ENCODE results near the gene ROM1.
A peak's percentile ranks its signal among the peaks of the same experiment; 100 is the strongest.
"Not testable (repeated sequence)": the region's sequence is repeated elsewhere in the genome, so short reads cannot be mapped to it uniquely, and the experiment has no call there.

ROM1 gene

DNA sequence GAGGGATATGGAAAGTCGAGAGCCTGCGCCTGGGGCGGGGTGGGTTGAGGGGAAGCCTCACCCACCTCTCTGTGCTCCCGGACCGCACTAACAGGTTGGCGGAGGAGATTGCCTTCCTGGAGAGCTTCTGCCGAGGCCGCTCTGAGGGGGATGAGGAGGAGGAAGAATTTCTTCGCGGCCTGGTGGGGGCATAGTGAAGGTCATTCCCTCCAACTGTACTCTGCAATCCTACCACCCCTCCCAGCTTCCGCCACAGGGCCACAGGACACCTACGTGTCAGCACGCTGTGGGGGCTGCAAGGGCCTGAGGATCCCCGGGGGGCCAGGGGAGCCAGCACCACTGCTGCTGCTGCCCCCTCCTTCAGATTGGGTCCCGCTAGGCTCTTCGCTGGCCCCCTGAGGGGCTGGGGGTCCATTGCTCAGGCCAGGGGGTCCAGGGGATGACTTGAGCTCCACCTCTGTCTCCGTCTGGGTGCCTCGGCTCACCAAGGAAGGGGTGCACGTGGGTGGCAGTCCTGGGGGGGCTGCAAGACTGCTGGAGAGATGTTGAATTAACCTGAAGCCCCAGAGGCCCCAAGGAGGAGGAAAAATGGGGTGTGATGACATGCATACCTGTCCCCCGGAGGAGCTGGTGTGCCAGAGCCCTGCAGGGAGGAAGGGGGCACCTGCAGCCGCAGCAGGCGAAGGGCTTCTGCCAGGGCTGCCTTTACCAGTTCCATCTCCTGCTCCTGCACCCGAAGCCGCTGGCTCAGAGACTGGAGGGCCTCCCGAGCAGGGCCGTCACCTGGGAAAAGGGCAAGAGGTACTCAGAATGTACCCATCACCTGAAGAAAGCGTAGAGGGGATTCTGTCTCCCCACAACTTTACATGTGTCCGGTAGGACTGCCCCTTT, 2.0 kb upstream of the ROM1 start:
- DNase-seq = no peak

DNA sequence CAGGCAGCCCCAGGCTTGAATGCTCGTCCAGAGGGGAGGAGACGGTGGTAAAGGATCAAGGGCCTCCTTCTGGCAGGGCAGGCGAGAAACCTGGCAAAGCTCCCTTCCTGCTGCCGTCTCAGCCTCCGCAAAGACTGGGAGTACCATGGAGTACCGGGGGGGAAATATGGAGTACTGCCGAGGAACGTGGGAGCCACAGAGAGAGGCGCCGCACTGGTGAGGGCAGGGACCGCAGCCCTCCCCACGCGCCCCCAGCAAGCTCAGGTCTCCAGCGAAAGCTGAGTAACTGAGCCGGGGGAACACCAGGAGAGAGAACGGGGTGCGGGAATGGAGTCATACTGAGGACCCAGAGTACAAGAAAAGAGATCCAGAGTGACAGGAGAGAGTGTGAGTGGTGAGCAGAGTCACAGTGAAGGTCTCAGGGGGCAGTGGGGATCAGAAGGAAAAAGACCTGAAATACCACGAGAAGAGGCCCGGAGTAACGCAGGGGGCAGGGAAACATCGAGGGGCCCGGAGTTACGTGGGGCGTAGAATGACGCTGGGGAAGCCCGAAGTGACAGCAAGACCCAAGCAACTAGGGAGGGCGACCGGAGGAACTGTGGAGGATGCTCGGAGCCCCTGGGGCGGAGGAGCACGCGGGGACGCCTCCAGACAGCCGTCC, 1.2 kb upstream of the ROM1 start:
- peak; percentile 42 for DNase-seq

DNA sequence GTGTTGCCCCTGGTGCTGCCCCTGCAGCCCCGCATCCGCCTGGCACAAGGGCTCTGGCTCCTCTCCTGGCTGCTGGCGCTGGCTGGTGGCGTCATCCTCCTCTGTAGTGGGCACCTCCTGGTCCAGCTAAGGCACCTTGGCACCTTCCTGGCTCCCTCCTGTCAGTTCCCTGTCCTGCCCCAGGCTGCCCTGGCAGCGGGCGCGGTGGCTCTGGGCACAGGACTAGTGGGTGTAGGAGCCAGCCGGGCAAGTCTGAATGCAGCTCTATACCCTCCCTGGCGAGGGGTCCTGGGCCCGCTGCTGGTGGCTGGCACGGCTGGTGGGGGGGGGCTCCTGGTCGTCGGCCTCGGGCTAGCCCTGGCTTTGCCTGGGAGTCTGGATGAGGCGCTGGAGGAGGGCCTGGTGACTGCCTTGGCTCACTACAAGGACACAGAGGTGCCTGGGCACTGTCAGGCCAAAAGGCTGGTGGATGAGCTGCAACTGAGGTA, 278 bp downstream of the ROM1 start:
- DNase-seq = no peak

DNA sequence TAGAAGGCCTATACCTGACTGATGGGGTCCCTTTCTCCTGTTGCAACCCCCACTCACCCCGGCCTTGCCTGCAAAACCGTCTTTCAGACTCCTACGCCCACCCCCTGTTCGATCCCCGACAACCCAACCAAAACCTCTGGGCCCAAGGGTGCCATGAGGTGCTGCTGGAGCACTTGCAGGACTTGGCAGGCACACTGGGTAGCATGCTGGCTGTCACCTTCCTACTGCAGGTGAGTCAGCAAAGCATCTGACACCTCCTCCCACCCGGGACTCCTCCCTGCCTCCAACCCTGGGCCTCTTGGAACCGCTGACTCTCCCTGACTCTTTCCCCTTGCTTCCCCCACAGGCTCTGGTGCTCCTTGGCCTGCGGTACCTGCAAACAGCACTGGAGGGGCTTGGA, 1.2 kb downstream of the ROM1 start:
- DNase-seq = no peak

DNA sequence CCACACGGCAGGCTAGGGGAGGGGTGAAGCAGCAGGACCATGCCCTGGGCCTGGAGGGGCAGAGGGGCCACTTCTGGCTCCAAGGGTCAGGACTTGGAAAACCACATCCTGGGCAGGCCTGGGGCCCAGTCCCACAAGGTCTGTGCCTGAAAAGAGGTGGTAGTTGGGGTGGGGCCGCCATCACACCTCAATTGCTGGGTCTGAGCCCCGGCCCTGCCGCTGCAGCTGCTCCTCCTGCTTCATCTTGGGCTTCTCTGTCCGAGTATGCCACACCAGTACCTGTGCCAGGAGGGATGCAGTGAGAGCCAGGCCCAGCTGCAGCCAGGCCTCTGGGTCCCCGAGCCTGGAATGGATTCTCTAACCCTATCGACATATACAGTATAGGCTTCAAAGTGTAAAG, 2.5 kb downstream of the ROM1 start:
- DNase-seq = no peak

DNA sequence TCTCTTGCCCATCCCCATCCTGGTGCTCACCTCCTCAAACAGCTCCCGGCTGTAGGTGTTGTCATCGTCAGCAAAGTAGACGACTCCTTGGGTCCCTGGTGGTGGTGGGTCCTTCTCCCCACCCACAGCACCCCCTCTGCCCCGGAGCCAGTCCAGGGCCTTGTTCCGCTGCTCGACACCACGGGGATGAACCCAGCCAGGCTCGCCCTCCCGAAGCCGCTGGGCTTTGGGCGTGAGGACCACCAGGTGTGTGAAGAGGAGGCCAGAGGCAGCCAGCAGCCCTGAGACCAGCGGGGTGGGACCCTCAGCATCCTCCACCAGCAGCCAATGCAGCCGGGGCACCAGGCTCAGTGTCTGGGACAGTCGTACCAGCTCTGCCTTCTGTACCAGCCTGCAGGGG, 3.9 kb downstream of the ROM1 start:
- DNase-seq = not testable (repeated sequence)

DNA sequence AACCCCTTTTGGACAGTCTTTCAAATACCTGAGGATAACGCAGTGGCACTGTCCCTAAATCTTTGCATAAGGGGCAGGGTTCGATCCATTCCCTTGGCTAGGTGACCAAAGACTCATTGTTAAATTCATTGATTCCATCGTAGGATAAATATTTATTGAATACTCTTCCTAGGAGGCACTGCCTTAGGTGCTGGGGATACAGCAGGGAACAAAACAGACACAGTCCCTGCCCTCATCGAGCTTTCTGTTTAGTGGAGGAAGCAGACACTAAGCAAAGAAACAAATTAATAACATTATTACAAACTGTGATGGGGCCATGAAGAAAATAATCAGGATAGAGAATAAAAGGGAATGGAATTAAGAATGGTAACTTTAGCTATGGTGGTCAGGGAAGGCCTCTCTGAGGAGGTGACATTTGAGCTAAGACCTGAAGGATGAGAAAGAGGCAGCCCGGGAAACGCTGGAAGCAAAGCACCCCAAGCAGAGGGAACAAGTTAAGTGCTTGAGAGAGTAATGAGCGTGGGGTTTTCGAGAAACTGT, 8.0 kb downstream of the ROM1 start:
- DNase-seq = no peak

DNA sequence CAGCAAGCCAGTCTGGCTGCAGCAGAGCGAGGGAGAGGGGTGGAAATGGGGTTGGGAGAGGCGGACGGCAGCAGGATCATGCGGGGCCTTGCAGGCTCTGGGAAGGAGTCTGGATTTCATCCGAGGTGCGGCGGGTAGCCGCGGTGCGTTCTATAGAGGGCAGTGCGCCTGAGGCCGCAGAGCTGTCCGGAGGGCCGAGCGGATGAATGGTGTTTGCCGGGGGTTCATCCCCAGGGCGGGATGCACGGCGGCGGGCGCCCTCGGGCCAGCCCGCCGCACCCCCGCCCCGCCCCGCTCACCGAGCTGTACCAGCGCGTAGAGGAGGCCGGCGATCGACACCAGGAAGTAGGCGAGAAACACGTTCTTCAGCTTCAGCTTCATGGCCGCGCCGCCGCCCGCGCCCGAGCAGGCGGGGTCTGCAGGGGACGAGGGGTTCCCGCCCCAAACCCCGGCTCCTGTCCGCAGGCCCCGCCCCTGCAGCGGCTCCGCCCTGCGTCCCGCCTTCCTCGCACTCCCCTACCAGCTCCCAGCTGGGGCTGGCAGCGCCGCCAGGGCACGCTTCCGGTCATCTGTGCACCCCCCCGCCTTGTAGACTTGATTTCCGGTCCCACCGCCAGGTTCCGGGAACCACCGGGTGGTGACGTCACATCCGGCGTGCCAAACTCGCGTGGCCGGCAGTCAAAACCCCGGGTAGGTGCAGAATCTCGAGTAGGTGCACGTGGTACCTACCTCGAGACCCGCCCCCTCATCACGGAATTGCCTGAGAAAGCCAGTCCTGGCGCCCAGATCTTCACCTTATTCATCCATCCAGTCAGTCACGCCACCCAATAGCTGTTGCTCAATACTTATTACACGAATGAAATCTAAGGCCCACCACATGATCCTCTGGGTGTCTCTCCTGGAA, 8.8 kb downstream of the ROM1 start, which contains the start of gene B3GAT3:
B3GAT3 (minus strand) TSS at position 420 of the 904 bp plus-strand sequence; CDS start at position 381, 39 bp downstream.
- DNase-seq = peak; percentile 95

DNA sequence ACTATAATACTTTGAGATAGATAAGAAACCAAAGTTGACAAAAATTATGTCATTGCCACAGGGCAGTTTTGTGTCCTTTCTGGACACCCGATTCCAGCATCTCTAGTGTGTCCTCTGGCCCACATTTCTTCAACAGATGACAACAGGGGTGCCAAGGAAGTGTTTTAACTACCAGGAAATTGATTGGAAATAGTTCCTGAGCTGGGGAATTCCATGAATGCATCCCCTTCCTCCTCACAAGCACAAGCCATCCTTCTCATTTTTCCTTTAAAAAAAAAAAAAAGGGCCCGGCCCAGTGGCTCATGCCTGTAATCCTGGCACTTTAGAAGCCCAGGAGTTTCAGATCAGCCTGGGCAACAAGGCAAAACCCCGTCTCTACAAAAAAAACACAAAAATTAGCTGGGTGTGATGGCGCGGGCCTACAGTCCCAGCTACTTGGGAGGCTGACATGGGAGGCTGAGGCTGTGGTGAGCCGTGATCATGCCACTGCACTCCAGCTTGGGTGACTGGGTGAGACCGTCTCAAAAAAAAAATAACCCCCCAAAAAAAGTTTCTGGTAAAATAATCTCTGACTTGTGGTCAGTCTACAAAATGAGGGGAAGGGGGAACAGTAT, 9.5 kb downstream of the ROM1 start:
- peak; percentile 20 for DNase-seq

DNA sequence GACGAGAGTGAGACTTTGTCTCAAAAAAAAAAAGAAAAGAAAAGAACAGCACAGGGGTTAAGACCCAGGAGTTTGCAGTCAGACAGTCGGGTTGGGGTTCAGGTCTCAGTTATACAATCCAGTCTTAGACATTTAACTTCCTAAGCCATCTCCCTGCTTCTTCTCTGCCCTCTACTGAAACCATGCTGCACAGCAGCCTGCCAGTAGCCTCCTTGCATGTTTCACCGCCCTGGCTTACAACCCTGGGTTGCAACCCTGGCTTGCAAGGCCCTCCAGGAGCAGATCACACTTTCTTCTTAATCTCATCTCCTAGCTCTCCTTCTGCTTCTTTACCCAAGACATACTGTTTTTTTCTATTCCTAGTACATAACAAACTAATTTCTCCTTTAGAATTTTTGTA, 14.7 kb downstream of the ROM1 start:
- DNase-seq = no peak

DNA sequence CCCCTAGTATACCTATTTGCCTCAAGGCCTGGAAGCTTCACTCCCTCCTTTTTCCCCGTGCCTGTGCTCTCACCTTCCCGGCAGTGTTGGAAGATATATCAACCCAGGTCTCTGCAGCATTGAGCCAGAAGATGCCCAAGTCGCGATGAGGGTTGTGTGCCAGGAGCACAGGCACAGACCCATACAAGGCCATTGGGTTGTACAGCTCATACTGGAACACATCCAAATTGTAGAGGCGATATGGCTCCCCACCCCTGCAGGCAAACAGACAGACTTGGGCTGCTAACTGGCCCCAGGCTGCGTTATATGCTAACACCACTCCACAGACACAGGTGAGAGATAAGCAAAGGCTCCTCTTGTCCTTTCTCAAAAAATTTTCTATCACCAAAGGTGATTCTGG, 19.4 kb downstream of the ROM1 start:
- DNase-seq = no peak

DNA sequence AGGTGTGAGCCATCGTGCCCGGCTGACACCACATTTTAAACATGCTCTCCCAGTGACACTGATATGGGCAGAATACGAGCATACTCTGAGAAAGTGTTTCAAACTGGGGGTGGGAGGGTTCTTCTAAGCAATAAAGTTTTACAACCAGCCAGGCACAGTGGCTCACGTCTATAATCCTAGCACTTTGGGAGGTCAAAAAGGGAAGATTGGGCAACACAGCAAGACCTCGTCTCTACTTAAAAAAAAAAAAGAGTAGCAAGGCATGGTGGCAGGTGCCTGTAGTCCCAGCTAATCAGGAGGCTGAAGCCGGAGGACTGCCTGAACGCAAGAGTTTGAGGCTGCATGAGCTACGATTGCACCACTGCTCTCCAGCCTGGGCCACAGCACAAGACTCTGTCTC, 31.2 kb downstream of the ROM1 start:
- DNase-seq = no peak

DNA sequence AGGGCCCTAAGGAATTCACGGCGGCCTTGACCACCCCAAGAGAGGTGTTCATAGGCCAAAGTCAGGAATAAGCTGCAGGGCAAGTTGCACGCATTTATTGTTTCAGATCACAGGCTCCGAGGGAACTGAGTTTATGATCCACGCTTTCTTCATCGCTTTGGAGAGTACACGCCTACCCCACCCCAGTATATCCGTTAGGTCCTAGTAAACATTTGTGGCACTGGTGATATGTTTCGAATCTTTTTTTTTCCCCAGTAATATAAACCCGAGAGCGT, 32.6 kb downstream of the ROM1 start:
- DNase-seq = no peak

DNA sequence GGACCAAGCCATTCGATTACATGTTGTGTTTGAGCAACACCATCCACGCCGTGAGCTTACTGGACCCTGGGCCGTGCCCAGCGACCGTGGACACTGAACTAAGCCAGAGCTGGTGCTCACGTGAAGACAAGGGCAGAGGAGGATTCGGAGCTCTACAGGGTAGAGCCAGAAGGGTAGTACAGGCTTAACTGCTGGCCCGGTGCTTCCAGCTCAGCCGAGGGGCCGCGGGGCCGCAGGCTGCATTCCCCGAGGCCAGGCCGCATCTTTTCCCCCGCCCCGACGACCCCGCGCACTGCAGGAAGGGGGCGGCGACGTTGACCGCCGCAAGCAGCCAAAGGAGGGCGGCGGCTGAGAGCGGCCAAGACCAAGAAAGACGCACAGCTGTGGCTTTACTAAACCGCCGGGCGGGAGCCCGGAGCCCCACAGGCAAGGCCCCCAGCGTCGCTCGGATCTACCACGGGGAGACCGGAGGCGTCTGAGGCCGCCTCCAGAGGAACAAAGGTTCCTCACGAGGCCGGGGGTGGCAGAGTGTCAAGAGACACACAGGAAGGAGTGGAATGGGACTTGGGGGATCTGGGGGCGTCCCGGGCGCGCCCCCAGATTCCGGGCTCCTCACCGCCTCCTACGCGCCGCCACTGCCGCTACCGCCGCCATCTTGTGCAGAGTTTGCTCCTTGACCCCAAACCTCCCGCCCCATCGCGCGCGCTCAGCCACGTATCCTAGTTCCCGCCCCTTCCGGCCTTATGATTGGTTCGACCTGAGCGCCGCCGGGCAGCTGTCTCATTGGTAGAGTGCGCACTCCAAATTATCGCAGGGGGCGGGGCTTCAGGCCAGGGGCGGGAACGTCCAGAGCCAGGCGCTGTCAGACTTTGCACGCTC, 33.1 kb downstream of the ROM1 start, which contains the start of gene GANAB:
GANAB (minus strand) TSS at position 668 of the 879 bp plus-strand sequence; CDS start at position 654, 14 bp downstream.
- DNase-seq = peak; percentile 97

DNA sequence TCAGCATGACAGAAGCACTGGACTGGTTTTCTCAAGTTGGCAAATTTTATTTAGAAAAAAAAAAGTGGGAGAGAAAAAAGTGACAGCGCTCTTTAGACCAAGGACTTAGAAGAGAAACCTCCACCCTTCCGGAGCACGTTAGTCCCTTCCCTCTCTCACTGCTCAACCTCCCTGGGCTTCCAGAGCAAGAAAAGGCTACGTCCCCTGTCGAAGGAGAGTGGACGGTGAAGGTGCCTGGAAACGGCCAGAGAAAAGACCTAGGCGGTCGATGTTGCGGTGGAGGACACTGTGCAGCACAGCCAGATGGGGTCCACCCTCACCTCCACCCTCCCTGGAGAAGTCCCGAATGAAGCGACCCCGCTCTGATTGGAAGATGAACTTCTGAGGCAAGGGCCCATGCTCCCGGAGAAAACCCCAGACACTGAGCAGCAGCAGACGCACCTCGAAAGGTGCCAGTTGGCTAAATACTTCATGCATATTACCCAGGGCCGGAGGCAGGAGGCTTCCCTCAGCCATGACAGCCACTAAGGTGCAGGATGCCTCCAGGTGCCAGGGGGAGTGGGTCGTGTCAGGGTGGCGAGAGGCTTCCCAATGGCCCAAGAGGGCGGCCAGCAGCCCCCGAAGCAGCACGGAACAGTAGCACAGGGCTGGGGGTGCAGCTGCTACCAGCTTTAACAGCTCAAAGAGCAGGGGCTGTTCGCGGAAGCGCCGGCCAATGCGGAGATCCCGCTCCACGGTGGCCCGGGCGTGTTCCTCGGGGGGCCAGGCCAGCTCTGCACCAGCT, 34.0 kb downstream of the ROM1 start:
- DNase-seq = no peak

DNA sequence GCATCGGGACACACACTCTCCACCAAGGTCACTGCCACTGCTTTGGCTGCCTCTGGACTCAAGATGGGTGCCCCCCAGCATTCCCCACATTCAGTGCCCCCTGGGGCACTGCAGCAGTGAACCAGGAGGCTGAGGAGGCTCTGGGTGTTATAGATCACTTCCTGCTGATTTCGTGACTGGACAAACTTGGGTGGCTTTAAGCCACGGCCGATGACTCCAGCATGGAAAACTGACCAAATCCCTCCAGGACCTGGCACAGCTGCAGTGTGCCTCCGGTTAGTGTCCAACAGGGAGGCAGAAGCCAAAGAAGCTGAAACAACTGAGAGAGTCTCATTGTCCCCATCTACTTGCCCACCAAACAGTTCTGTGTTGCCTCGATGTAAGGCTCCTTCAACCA, 34.5 kb downstream of the ROM1 start:
- DNase-seq = no peak

DNA sequence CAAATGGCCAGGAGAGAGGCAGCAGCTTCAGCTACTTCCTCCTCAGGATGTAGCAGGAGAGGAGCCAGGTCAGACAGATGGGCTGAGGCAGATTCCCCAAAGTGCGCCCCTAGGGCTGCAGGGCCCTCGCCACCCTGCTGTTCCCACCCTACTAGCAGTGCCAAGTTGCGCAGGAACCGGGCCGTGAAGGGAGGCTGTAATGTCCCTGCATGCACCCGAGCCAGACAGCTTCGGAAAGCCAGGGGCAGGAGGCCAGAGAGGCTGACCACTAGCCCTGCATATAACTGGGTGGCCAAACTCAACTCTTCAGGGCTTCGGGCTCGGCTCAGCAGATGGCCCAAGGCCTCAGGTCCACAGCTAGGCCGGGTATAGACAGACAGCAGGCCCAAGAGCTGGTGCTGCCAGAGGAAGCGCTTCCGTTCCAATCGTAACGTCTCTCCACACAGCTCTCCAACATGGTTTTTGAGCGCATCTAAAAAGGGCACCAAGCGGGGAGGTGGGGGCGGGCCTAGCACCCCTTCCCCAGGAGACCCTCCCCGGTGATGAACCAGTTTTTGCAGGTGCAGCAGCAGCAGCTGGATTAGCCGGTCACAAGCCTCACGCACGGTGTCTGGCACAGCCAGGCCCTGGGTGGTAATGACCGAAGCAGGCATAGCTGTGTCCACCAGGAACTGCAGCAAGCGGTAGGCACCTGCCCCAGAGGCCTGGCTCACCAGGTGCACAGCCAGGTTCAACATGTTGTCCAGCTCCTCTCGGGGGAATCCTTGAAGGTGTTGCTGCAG, 35.3 kb downstream of the ROM1 start:
- no peak for DNase-seq

DNA sequence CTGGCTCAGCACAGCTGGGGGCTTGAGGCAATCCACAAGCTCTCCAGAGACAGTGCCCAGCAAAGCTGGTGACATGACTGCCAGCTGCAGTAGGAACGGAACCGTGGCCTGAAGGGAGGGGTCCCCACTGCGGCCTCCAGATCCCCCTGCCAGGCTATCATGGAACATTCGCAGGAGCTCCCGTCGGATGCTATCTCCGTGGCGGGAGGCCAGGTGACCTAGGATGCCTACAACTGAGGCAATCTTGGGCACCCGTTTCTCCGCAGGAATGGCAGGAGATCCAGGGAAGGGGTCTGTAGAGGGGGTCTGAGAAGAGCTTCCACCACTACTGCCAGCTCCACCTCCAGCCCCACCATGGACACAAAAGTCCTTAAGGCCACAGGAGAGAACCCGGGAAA, 35.9 kb downstream of the ROM1 start:
- DNase-seq = no peak

DNA sequence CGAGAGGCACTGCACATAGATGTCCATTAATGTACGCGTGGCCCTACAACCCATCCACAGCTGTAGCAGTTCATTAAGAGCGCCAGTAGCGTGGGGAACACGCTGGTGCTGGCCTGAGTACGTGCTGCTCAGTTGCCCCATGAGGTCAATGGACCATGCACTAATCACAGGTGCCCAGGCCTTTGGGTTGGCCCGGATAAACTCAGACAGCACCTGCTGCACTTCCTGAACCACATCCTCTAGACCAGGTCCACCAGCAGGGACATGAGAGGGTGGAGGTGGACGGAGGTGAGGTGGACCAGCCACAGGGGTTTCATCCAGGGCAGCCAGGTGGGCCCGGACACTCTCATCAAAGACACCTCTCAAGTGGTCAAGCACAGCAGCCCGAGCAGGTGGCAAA, 36.4 kb downstream of the ROM1 start:
- no peak for DNase-seq

DNA sequence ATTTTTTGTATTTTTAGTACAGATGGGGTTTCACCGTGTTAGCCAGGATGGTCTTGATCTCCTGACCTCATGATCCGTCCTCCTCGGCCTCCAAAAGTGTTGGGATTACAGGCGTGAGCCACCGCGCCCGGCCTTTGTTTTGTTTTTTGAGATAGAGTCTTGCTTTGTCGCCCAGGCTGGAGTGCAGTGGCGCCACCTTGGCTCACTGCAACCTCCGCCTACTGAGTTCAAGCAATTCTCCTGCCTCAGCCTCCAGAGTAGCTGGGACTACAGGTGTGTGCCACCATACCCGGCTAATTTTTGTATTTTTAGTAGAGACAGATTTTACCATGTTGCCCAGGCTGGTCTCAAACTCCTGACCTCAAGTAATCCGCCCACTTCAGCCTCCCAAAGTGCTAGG, 37.2 kb downstream of the ROM1 start:
- DNase-seq = not testable (repeated sequence)

Measured in fibroblast of skin of right quadriceps (primary cell).